Suprapubic skin (tissue), 4 donors: Measurements from ENCODE around the gene CTNNA1. TPM values are rescaled to one million over a fixed set of nuclear protein-coding genes. Genes with fewer than 3 reads are reported as not detected.
"Not testable (repeated sequence)": the region's sequence is repeated elsewhere in the genome, so short reads cannot be mapped to it uniquely, and the experiment has no call there.

Experiments
- DNase-seq, 2 donors: peaks; one replicate each; pipeline ENCODE4 v3.0.0-alpha.2; 2019; ENCODE audit warnings: low spot score in 2 of 2
- H3K27ac ChIP-seq: fragments of 200-600 bp; sonication (generic); one replicate; pipeline ENCODE4 v1.5.1; 2019
- H3K27me3 ChIP-seq: fragments of 200-600 bp; sonication (generic); one replicate; pipeline ENCODE4 v1.5.1; 2019
- H3K36me3 ChIP-seq: fragments of 200-600 bp; sonication (generic); one replicate; pipeline ENCODE4 v1.5.1; 2019
- H3K4me1 ChIP-seq: fragments of 200-600 bp; sonication (generic); one replicate; pipeline ENCODE4 v1.5.1; 2019
- H3K4me3 ChIP-seq: fragments of 200-600 bp; sonication (generic); one replicate; pipeline ENCODE4 v1.5.1; 2019; ENCODE audit warnings: mild to moderate bottlenecking
- H3K9me3 ChIP-seq: fragments of 200-600 bp; sonication (generic); one replicate; pipeline ENCODE4 v1.5.1; 2019
- EP300 ChIP-seq: sonication (generic); formaldehyde crosslinking; IDR thresholded peaks from one replicate; pipeline ENCODE4 v1.6.1; 2017; ENCODE audit warnings: antibody characterized with exemption
- POLR2A ChIP-seq, 2 donors: fragments of 450-650 bp; IDR thresholded peaks; one replicate each; pipeline ENCODE4 v1.6.1; 2017; ENCODE audit warnings: antibody characterized with exemption in 2 of 2, mild to moderate bottlenecking in 2 of 2, moderate library complexity in 2 of 2
- POLR2AphosphoS5 ChIP-seq, 3 donors: sonication (generic); formaldehyde crosslinking; IDR thresholded peaks; one replicate each; pipeline ENCODE4 v1.6.1; 2017; ENCODE audit warnings: antibody characterized with exemption in 3 of 3
- WGBS: methylation state at CpG from one replicate; pipeline ENCODE4 v1.1.5; 2018; 5-methylcytosine and 5-hydroxymethylcytosine counted together
- total RNA-seq, 4 donors: library from RNA; depleted of rRNA; stranded (reverse); fragments of >200 nt; gene quantifications; one replicate each; pipeline ENCODE4 v1.1.0, GENCODE V29; 2016
- TF ChIP-seq, protein P1 (sequence below), 2 donors: fragments of 200-600 bp in 1 of 2; fragments of 450-650 bp in 1 of 2; sonication (generic) in 1 of 2; IDR thresholded peaks; one replicate each; pipeline ENCODE4 v1.5.1; 2016 to 2019; ENCODE audit warnings: antibody characterized with exemption in 2 of 2, mild to moderate bottlenecking in 1 of 2, moderate library complexity in 1 of 2

The CTNNA1 gene
- total RNA-seq, 4 donors from 2014 or later: 260 to 332 (median 279) TPM

DNA sequence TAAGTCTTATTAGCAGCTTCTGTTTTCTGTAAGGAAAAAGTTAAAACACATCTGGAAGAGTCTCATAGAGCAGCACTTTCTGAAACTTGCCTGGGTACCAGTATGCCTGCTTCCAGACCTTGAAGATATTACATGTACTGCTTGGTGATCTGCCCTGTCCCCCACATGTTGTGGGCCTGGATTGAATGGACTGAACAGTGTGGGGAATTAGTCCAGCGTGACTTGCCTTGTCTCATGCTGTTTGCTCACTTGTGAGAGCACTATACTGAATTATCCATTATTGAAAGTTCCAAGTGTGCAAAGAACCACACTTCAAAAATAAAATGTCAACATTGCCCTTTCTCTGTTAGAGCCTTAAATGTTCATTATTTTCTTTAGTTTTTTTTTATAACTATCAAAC, 8.9 kb downstream of the CTNNA1 start:
- 27% methylated on average over 1 of the region's 1 CpG for WGBS
- Histone ChIP-seq H3K27me3 (no peaks in the 10 kb centered on the region), H3K36me3 (no peaks in the 10 kb centered on the region), H3K4me1 (peaks cover 31% of the 10 kb centered on the region), H3K27ac (no peak overlapping the region), H3K4me3 (no peak overlapping the region), H3K9me3 (no peaks in the 10 kb centered on the region)
- no peak for DNase-seq
- TF ChIP-seq POLR2A (IDR thresholded peaks at IDR 0.05): no peak
- TF ChIP-seq, protein P1, sequence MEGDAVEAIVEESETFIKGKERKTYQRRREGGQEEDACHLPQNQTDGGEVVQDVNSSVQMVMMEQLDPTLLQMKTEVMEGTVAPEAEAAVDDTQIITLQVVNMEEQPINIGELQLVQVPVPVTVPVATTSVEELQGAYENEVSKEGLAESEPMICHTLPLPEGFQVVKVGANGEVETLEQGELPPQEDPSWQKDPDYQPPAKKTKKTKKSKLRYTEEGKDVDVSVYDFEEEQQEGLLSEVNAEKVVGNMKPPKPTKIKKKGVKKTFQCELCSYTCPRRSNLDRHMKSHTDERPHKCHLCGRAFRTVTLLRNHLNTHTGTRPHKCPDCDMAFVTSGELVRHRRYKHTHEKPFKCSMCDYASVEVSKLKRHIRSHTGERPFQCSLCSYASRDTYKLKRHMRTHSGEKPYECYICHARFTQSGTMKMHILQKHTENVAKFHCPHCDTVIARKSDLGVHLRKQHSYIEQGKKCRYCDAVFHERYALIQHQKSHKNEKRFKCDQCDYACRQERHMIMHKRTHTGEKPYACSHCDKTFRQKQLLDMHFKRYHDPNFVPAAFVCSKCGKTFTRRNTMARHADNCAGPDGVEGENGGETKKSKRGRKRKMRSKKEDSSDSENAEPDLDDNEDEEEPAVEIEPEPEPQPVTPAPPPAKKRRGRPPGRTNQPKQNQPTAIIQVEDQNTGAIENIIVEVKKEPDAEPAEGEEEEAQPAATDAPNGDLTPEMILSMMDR (IDR thresholded peaks at IDR 0.05): no peak
- no peak for TF ChIP-seq EP300
- TF ChIP-seq POLR2AphosphoS5 (IDR thresholded peaks at IDR 0.05): no peak

DNA sequence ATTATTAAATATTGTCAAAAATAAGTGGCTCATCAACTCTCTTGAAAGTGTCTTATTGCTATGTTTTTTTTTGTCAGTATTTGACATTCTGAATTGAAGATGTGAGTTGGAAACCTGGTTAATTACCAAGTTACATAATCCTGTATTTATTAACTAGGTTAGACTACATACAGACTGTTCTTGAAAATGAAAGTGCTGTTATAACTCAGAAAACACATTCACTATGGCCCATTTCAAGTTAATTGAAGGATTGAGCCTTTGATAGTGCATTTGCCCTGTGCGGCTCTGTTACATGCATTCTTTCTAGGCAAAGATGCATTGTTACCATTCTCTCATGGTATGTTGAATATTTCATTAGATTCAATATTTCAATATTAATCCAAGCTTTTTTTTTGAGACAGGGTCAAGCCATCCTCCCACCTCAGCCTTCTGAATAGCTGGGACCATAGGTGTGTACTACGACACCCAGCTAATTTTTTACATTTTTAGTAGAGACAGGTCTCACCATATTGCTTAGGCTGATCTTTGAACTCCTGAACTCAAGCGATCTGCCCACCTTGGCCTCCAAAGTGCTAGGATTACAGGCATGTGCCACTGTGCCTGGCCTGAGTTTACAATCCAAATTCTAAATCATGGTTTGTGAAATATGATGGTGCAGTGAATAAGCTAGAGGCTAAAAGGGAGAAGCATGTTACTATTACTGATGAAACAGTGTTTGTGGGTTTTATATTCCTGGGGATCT, 10.0 kb downstream of the CTNNA1 start:
- no peaks in the 10 kb centered on the region for H3K36me3 ChIP-seq
- no peak for DNase-seq
- 87% methylated on average over 3 of the region's 3 CpGs for WGBS
- no peaks in the 10 kb centered on the region for H3K27me3 ChIP-seq
- H3K4me1 ChIP-seq: peaks cover 31% of the 10 kb centered on the region
- H3K9me3 ChIP-seq: no peaks in the 10 kb centered on the region
- TF ChIP-seq EP300: no peak
- H3K27ac ChIP-seq: no peak overlapping the region
- H3K4me3 ChIP-seq: no peak overlapping the region

DNA sequence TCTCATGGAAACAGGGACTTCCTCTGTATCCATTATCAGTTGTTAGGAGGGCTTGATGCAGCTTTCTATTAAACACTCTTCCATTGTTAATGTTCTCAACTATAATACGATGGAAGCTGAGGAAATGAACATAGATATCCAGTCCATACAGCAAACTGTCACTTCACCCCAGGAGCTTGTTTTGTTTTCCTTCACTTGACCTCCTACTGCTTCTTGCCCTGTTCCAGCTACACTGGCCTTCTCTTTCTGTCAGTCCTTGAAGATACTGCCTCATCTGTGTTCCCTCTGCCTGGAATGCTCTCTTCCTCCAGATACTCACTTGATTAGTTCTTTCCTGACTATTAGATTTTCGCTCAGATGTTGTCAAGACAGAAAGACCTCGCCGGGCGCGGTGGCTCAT, 17.1 kb downstream of the CTNNA1 start:
- 90% methylated on average over 6 of the region's 6 CpGs for WGBS
- no peaks in the 10 kb centered on the region for H3K36me3 ChIP-seq
- no peak for TF ChIP-seq POLR2A (IDR thresholded peaks at IDR 0.05)
- TF ChIP-seq POLR2AphosphoS5 (IDR thresholded peaks at IDR 0.05): no peak
- TF ChIP-seq, protein P1 (IDR thresholded peaks at IDR 0.05): no peak
- no peak for TF ChIP-seq EP300
- H3K27me3 ChIP-seq: no peaks in the 10 kb centered on the region
- DNase-seq: no peak
- no peak overlapping the region for H3K4me3 ChIP-seq
- H3K27ac ChIP-seq: no peak overlapping the region
- H3K9me3 ChIP-seq: no peaks in the 10 kb centered on the region
- H3K4me1 ChIP-seq: peaks cover 20% of the 10 kb centered on the region

DNA sequence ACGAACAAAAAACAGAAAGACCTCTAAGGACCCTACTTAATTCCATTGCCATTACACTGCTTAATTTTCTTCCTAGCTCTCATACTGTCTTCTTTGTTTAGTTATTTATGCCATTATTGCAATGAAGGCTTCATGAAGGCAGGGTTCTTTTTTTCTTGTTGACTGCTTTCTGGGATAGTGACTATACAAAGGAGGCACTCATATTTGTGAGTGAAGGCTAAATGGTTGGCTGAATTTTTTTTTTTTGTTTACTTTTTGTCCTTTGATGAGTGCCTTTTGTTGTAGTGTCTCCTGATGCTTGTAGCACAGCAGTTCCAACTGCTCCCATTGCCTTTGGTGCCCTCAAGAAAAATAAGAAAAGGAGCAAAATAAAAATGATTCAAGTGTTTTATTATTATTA, 17.8 kb downstream of the CTNNA1 start:
- Histone ChIP-seq H3K36me3 (no peaks in the 10 kb centered on the region), H3K27me3 (no peaks in the 10 kb centered on the region), H3K4me1 (peaks cover 20% of the 10 kb centered on the region), H3K4me3 (no peak overlapping the region), H3K9me3 (no peaks in the 10 kb centered on the region), H3K27ac (no peak overlapping the region)
- TF ChIP-seq POLR2AphosphoS5 (IDR thresholded peaks at IDR 0.05) (no peak), EP300 (no peak), POLR2A (IDR thresholded peaks at IDR 0.05) (no peak)
- TF ChIP-seq, protein P1 (IDR thresholded peaks at IDR 0.05): no peak
- 66% methylated on average over 1 of the region's 1 CpG for WGBS
- no peak for DNase-seq

DNA sequence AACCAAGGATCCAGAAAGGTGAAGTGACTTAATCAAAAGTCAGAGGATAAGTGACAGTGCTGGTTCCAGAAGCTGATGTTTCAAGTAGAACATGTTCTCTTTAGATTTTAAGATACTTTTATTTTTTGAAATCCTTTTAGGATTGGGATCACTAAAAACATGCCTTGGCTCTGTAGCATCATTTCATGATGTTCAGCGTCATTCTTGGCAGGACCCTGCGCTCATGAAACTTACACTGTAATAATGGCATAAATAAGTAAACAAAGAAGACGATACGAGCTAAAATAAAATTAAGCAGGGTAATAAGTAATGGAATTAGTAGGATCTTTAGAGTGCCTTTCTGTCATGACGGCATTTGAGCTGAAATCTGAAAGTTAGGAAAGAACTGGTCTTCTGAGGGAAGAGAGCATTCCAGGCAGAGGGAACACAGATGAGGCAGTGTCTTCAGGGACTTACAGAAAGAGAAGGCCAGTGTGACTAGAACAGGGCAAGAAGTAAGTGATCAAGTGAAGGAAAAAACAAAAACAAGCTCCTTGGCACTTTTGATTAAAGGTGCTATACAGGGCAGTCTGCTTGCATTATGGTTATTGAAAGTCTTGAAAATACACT, 19.9 kb downstream of the CTNNA1 start:
- Histone ChIP-seq H3K27ac (no peak overlapping the region), H3K4me1 (peaks cover 20% of the 10 kb centered on the region), H3K4me3 (no peak overlapping the region), H3K27me3 (no peaks in the 10 kb centered on the region), H3K36me3 (peaks cover 1% of the 10 kb centered on the region), H3K9me3 (no peaks in the 10 kb centered on the region)
- TF ChIP-seq EP300: no peak
- TF ChIP-seq POLR2AphosphoS5 (IDR thresholded peaks at IDR 0.05): no peak
- no peak for TF ChIP-seq POLR2A (IDR thresholded peaks at IDR 0.05)
- TF ChIP-seq, protein P1 (IDR thresholded peaks at IDR 0.05): no peak
- WGBS: 47% methylated on average over 5 of the region's 5 CpGs
- DNase-seq: no peak

DNA sequence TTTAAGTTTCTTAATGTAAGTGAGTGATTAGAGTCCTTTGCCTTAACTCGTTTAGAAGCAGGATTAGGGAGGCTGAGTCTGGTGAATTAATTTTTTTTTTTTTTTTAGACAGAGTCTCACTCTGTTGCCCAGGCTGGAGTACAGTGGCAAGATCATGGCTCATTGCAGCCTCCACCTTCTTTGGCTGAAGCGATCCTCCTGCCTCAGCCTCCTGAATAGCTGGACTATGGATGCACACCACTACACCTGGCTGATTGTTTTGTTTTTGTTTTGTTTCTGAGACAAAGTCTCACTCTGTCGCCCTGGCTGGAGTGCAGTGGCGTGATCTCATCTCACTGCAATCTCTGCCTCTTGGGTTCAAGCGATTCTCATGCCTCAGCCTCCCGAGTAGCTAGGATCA, 20.4 kb downstream of the CTNNA1 start:
- not testable (repeated sequence) for H3K9me3 ChIP-seq, H3K36me3 ChIP-seq, DNase-seq, H3K4me3 ChIP-seq, H3K27ac ChIP-seq, H3K27me3 ChIP-seq
- H3K4me1 ChIP-seq: peaks cover 20% of the 10 kb centered on the region
- 80% methylated on average over 6 of the region's 6 CpGs for WGBS
